NCI-H82 treated with DMSO at 0.1 percent for 48 hours (cell line): ENCODE data around the gene PDYN.

Source experiments
- DNase-seq: peaks from one replicate; lab custom pipeline; 2025; ENCODE audit not compliant: unreplicated experiment; lab: John Stamatoyannopoulos, UW

The PDYN gene

DNA sequence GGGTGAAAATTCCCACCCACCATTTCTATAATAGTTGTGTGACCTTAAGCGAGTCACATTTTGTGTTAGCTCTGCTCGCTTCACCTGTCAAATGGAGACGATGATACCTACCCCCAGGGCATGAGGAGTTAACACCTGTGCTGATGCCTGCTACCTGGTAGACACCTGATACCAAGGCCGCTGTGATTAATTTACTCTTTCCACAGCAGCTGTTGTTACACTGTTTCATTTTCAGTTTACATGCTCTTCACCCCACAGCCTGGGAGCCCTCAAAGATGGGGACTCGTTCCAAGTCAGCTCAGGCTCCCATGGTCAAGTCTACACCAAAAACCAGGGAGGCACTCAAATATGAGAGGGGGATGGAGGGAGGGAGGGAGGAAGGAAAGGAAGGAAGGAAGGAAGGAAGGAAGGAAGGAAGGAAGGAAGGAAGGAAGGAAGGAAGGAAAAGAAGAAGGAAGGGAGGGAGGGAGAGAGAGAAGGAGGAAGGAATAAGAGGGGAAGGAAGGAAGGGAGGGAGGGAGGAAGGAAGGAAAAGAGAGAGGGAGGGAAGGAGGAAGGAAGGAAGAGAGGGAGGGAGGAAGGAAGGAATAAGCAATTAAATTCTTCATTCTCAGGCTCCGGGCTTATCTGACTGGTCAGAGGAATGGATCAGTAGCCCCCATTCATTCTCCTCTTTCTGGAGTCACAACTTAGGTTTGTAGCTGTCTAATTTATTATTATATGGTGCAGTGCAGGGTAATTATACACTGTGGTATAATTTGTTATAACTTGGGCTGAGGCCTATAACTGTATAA, 40.9 kb downstream of the PDYN start:
- no peak for DNase-seq

DNA sequence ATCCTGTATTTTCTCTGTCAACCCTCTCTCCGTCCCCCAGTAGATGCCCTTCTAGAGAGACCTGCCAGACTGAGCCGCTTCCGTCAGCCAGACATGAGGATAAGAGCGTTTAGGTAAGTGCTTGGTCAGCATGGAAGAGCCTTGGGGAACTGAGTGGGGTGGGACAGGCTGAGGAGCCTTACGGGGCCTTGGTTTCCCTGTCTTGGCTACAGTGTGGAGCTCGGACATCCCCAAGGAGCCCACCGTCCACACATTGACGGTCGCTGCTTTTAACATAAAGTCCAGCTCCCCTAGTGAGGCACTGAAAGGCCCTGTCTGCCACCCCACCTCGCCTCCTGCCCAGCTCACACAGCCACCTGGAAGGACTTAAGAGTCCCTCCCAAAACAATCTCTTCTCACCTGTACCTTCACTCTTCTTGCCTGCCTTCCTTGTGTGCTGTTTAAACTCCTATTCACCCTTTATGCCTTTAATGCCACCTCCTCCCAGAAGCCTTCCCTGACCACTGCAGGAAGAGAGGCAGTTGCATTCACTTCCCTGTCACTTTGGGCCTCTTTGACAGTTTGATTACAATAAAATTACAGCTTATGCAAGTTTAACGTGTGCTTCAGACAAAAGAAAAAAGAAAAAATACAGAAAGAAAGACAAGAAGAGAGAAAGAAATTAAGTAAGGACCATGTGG, 42.3 kb downstream of the PDYN start:
- no peak for DNase-seq

DNA sequence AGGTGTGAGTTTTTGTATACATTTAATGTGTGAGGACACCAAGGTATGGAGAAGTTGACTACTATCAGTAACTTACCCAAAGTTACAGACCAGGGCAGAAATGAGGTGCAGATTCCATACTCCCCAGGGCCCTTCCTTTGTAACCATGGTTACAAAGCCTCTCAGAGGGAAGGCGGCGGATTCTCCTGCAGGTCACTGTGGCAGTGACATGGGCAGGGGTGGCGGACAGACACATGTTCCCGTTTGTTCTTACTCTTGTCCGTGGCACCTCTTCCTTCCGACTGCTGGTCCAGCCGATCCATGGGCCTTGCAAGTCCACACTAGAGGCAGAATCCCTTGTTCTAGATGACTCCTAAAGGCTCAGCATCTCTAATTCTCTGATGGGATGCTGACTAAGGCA, 43.0 kb downstream of the PDYN start:
- DNase-seq, result no peak

DNA sequence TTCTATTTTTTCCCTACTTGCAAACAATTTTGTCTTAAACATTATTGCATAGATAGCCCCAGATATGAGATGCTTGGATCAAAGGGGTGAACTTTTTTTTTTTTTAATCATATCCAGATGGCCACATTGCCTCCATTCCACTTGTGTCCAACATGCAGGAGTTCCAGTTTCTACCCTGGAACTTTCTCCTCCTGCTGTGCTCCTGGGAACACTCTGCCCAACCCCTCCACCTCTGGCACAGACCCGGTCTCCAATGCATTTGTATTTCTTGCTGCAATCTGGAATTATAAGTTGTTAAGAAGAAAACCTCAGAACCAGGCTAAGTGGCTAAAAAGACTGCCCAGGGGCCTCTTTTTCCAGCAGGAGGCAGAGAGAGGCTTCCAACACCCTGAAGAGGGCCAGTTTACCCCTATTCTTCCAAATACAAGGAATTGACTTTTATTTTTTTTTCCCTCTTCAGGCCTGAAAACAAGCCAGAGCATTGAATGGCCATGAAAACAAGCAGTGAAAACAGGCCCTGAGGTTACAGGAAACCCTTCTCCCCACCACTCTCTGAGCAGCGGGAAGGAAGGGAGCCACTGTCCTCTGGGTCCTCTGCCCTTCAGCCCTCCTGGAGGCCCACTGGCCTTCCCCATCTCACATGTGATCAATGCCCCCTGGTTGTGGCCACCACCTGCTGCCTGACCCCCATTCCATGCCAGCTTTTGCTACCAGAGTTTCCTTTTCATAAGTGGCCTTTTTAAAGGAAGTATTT, 44.3 kb downstream of the PDYN start:
- no peak for DNase-seq

DNA sequence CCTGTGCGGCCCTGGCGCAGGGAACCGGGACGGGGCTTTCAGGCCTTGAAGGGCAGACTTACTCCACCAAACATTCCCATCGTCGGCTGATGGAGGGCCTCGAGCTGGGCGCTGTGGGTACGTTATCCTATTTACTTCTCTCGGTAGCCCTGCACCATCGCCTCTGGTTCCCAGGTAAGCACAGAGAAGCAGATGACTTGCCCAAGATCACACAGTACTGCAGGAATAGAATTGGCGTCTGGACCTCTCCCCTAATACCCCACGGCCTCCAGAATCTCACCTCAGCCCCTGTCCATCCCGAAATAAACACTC, 46.4 kb downstream of the PDYN start:
- no peak for DNase-seq

DNA sequence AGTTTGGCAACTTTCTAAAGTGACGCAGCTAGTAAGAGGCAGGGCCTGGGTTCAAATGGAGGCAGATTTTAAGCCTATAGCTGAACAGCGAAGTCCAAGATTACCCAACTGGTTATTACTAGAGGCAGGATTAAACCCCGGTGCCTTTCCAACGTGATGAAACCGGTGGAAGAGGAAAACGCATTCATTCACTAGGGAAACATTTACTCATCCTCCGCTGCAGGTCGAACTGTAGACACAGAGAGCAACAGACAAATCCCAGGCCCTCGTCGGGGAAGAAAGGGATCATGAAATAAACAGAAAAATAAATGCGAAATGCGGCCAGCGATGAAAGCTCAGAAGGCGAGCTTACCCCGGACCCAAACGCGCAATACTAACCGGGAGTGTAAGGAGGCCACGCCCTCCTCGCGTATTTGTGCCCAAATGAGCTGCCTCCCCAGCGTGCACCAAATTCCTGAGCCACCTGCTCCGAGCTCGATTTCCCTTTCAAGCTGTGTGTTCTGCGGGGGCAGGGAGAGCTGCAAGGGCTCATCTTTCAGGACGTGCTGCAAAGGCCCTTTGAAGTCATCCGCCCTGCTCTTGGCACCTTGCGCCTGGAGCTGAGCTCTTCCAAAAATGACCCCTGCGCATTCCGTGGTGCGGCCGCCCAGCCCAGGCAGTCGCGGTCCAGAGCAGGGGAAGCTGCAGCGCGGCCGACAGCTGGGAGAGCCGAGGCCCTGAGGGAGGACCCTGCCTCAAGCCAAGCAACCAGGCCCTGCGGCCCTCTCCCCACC, 46.9 kb downstream of the PDYN start:
- DNase-seq, result no peak

DNA sequence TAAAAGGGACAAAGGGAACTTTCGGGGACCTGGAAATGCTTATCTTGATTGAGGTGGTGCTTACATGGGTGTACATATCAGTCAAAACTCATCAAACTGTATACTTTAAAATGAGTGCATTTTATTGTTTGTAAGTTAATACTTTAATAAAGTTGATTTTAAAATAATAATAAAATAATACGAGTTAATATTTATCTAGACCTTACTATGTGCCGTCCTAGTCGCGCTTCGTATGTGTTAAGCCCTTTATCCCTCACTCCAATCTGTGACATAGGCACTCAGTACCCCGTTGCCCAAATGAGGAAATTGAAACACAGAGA, 47.5 kb downstream of the PDYN start:
- no peak for DNase-seq

DNA sequence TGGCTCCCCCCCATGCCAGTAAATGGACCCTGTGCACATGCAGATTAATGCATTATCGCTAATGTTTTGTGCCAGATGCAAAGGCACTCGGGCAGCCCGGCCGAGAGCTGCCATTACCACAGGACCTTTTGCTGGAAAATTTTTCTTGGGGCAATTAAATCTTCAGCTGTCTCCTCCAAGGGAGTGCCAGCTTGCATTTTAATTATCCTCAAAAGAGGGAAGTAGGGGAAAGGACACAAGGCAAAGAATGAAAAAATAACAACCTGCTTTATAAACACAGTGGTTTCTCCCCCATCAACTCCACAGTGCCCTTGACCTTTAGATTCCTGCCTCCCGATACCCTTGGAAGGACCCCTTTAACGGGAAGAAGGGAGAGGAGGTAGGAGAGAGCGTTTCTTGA, 48.2 kb downstream of the PDYN start:
- no peak for DNase-seq

DNA sequence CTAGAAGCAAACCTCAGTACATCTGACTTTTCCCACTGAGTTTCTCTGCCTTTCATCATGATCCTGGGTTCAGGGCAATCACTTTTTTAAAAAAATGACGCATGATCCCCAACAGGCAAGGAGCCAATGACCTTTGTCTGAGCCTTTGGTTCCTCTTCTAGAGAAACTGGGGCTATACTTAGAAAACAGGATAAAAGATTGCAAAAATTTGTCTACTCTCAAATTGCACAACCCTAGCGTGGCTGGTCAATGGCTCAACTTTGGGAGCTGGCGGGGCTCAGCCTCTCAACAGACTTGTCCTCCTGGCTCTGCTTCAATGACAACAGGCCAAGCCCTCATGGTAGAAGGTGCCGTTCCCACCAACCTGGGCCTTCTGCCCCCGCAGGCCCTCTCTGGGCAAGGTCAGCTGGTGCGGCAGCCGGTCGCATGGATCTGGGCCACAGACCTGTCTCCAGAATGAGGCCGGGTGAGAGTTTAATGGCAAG, 48.7 kb downstream of the PDYN start:
- no peak for DNase-seq

DNA sequence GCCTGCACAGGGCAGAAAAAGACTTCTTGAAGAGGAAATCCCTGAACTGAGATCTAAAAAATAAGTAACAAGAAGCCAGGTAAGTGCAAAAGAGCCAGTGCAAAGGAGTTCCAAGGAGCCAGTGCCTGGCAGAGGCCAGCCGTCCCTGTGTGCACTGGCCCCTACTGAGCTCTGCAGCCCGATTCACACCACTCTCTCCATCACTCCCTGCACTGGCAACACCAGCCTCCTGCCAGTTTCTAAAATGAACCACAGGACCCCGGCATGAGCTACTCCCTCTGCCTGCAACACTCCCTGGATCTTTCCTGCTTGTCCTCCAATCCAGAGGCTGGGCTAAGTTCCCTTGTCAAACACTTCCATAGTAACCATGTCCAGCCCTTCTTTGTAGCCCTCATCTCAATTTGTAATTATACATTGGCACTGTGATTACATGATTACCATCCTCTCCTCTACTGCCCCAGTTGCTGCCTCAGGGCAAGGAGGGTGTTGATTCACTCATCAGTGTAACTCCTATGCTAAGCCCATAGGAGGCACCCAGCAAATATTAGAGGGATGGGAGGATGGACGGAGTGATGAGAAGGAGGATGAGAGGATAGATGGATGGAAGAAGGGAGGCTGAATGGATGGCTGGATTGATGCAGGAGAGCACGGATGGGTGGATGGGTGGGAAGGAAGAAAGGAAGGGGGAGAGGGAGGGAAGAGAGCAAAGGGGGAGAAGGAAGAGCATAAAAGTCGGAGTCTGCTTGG, 49.3 kb downstream of the PDYN start:
- no peak for DNase-seq

DNA sequence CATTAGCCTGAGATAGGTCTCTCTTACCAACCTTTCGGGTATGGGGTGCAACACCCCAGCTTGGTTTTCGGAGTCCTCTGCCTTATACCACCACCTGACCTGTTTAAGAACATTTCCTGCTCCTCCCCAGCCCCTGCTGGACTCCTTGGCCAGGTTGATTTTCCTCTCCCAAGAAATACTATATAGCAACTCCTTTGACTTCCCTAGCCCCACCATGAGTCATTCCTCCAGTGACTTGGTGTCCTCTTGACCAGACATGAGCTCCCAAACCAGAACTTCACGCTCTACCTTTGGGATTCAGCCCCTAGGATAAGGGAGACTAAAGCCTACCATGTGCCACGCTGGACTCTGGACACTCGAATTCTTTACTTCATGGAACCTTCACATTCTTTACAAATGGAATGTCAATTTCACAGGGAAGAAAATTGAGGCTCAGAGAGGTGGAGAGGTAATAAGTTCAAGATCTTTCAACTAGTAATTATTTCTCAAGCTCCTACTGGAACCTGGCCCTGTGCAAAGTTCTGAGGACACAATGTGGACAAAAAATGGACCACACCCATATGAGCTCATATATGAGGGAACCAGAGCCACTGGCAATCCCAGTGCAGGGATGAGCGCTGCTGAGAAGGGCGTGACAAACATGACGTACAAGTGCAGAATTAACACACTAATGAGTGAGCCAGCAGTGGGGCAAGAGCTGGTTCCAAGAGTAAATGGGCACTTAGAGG, 50.4 kb downstream of the PDYN start:
- DNase-seq, result no peak

DNA sequence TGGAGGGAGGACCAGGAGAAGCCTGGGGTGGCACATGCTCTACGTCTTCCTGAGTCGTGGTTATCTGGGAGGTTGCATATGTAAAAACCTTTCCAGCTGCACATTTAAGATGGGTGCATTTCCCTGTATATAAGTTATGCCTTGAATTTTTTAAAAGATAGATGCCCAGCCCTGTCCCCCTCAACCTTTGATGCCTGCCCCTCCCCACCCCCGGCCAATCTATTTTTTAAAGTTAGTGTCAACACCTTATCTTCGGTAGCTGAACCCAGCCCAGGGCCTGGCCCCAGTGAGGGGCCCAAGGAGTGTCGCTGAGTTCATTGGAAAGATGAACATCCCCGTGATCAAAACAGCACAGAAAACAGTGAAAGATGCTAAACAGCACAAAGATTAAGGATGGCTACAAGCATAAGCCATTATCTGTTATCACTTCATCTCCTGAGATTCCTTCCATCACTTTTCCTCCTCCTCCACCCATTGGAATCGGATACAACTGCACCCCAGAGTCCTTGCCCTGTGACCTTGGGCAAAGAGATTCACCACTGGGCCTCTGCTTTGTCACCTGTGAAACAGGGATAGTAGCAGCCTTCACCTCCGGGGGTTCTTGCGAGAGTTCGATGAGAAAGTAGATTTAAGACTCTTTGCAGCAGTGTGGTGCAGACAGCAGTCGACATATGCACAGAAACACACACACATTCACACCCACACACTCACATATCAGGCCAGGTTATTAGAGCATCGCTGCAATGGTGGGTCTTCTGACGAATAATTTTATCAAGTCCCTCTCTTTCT, 51.2 kb downstream of the PDYN start:
- no peak for DNase-seq

DNA sequence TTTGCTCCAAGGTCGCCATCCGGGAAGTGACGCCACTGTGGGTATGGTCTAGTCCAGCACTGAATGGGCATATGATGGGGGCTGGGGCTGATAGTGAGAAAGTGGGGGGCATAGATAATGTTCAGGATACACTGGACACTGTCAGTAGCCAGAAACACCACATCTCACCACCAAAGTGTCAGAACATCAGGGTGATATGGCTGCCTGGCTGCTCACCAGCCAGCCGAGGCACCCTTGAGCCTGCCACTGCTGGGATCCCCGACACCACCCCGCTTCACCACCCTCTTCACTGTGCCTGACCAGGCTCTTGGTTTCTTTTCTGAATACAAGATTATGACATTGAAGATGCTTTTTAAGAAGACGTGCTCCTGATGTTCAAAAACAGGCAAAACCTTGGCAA, 51.8 kb downstream of the PDYN start:
- DNase-seq, result no peak

DNA sequence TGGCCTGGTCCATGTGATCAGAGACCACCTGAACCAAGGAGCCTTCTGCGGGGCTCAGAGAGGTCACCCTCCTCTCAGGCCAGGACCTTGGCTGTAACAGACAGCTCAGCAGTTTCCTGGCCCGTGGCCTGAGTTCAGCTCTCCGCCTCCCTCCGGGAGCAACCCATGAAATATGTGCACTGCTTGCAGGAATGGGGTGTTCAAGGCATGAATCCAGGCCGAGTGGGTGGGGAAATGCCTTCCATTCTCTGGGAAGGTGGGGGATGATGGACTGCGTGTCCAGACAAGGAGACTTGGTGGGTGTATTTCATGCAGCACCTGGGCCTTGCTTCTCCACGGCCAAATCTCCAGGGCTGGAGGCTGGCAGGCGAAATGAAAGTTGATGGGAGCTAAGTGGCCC, 52.6 kb downstream of the PDYN start:
- no peak for DNase-seq

DNA sequence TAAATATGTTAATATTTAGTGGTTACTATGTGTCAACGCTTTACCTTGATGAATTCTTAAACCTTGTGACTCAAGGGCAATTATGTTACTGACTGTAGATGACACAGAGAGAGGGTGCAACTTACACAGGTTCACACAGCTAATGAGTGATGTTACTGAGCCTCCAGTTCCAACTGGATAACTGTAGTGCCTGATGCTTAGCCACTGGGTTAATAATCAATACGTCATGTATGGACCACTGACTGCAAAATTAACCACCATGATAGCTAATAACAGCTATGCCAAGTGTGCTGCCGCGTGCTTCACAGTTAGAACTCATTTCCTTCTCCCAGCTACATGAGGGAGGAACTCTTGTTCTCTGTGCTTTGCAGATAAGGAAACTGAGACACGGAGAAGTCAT, 53.3 kb downstream of the PDYN start:
- no peak for DNase-seq

DNA sequence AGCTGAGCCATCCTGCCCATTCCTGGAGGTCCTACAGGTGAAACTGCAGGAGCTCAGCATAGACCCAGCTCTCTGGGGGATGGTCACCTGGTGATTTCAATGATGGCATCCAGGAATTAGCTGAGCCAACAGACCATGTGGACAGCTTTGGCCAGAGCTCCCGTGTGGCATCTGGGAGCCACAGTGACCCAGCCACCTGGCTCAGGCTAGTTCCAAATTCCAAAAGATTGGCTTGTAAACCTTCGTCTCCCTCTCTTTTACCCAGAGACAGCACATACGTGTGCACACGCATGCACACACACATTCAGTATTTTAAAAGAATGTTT, 54.6 kb downstream of the PDYN start:
- no peak for DNase-seq

DNA sequence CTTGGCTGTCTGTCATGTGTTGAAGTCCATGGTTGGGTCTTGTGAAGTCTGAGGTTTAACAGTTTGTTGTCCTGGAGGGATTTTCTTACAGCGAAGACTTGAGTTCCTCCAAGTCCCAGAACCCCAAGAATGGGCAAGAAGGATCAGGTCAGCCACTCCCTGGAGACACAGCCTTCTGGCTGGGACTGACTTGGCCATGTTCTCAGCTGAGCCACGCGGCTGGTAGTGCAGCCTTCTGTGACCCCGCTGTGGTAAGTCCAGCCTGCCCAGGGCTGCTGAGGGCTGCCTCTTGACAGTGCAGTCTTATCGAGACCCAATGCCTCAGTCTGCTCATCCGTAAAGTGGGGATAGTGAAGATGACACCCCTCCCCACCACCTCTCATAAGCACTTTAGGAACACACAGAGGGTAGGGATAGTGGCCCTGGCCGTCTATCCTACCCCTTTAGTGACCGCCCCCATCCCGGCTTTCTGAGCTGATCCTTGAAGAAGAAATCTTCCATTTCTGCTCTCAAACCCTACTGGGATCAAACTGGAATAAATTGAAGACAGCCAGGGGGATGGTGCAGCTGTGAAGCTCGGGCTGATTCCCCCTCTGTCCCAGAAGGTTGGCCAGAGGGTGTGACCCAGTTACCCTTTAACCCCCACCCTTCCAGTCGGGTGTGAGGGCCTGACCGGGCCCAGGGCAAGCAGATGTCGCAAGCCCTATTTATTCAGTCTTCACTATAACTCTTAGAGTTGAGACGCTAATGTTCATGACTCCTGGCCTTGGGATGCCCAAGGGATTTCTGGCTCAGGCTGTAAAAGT, 55.2 kb downstream of the PDYN start:
- no peak for DNase-seq

DNA sequence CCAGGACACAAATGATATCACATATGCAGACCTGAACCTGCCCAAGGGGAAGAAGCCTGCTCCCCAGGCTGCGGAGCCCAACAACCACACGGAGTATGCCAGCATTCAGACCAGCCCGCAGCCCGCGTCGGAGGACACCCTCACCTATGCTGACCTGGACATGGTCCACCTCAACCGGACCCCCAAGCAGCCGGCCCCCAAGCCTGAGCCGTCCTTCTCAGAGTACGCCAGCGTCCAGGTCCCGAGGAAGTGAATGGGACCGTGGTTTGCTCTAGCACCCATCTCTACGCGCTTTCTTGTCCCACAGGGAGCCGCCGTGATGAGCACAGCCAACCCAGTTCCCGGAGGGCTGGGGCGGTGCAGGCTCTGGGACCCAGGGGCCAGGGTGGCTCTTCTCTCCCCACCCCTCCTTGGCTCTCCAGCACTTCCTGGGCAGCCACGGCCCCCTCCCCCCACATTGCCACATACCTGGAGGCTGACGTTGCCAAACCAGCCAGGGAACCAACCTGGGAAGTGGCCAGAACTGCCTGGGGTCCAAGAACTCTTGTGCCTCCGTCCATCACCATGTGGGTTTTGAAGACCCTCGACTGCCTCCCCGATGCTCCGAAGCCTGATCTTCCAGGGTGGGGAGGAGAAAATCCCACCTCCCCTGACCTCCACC, 56.4 kb downstream of the PDYN start:
- no peak for DNase-seq
